ENCODE results near the gene TMEM50B. TPM values are rescaled to one million over a fixed set of nuclear protein-coding genes. Genes with fewer than 3 reads are reported as not detected.
A peak's percentile ranks its signal among the peaks of the same experiment; 100 is the strongest.

Gene TMEM50B
- total and polyA plus RNA-seq, 2 experiments from 2014 or later: 25.1 to 26.1 TPM

DNA sequence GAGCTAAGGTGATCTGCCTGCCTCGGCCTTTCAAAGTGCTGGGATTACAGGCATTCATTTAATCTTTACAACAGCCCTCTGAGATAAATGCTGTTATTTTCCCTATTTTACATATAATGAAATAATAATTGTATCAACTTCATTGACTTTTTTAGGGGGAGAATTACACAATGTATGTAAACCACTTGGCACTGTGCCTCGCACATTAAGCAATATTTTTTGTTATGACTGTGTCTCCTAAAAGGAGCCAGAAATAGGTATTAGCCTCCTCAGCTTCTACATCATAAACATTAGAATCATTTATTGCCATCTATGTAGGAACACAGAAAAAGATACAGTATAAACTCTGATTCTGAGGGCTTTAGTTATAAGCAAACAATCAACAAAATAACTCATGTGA, 12.8 kb upstream of the TMEM50B start (continued):
- TF ChIP-seq ZNF462 (CRISPR knock-in tag; IDR thresholded peaks at IDR 0.05) (no peak), STAT1 (IDR thresholded peaks at IDR 0.05; ENCODE audit: unreplicated experiment) (no peak)

DNA sequence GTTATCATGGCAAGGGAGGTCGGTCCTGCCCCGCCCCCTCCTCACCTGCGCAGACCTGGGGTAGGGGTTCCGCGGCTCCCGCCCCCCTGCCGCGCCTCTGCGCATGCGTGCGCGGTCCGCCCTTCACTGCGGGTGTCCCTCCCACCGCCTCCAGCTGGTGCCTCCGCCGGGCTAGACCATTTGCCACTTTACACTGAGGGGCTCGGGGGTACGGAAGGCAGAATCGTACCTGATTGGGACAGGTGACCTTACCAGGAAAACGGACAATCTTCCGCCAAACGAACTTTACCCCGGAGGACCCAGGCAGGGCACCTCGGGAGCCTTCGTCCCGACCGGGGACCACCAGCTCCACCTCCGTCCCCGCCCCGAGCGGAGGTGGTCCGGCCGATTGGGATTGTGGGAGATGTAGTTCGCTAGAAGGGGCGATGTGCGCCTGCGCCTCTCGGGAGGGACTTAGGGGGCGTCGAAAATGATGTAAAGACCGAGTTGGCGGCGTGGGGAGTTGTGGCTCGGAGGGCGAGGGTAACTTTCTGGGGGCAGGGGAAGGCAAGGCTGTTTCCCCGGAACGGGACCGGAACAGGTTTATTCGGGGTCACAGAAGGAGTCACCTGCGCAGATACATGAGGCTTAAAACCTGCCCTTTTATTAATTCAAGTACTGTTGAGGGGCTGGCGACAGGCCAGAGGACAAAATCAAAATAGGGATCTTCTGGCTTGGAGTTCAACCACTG, 11.8 kb upstream of the TMEM50B start, which contains the start of gene DNAJC28:
Gene DNAJC28 (minus strand): TSS at position 344 of the 730 bp plus-strand sequence. CDS start 2,323 bp downstream, outside the sequence.
- no peaks in the 10 kb centered on the region for H3K9me2 ChIP-seq (ENCODE audit: insufficient read depth)
- DNase-seq (ENCODE audit: low spot score) (peak; percentile 99), ATAC-seq (peak; percentile 93)
- H3K4me1 ChIP-seq (ENCODE audit: insufficient read depth): peaks cover 5% of the 10 kb centered on the region
- peak within 1 kb of the TSS; percentile 97 for H3K4me3 ChIP-seq
- peak within 1 kb of the TSS; percentile 86 for H3K4me3 Mint-ChIP-seq
- peak within 1 kb of the TSS; percentile 80 for H3K4me2 ChIP-seq
- H3K27ac ChIP-seq (ENCODE audit: low read depth): peak within 1 kb of the TSS; percentile 83; the same call in 1 of the 2 replicates
- peaks cover 5% of the 10 kb centered on the region; the same call in 1 of the 2 replicates for H3F3A ChIP-seq (replicated peaks; ENCODE audit: low read depth)
- no peaks in the 10 kb centered on the region for H3K36me3 ChIP-seq (ENCODE audit: insufficient read depth)
- H3K9me3 Mint-ChIP-seq: no peaks in the 10 kb centered on the region
- no peaks in the 10 kb centered on the region for H3K27me3 ChIP-seq (ENCODE audit: insufficient read depth)
- no peaks in the 10 kb centered on the region for H4K20me1 ChIP-seq (replicated peaks; ENCODE audit: insufficient read depth)
- peaks cover 15% of the 10 kb centered on the region for H3K4me1 Mint-ChIP-seq
- peaks cover 10% of the 10 kb centered on the region; the same call in 1 of the 3 replicates for H3K36me3 Mint-ChIP-seq (ENCODE audit: low read depth)
- peaks cover 11% of the 10 kb centered on the region for H3K27me3 Mint-ChIP-seq (ENCODE audit: insufficient read depth, low read depth, poor library complexity)
- peak within 1 kb of the TSS; percentile 97 for H2AFZ ChIP-seq
- peaks cover 5% of the 10 kb centered on the region; the same call in 1 of the 2 replicates for H3K79me2 ChIP-seq (replicated peaks; ENCODE audit: insufficient read depth)
- peak within 1 kb of the TSS; percentile 85 for H3K27ac Mint-ChIP-seq
- TF ChIP-seq STAT1 (IDR thresholded peaks at IDR 0.05; ENCODE audit: unreplicated experiment) (no peak), ZNF462 (CRISPR knock-in tag; IDR thresholded peaks at IDR 0.05) (no peak), POLR2AphosphoS5 (IDR thresholded peaks at IDR 0.05; ENCODE audit: low read depth) (peak; percentile 89), EZH2phosphoT487 (IDR thresholded peaks at IDR 0.05; ENCODE audit: unreplicated experiment) (no peak), ETS1 (IDR thresholded peaks at IDR 0.05) (peak; percentile 87)

All from GM23338 (cell line).